Epithelial cell of proximal tubule (primary cell): ENCODE results near the gene AKTIP. TPM values are rescaled to one million over a fixed set of nuclear protein-coding genes. Genes with fewer than 3 reads are reported as not detected.

Experiments used
- DNase-seq: peaks from one replicate; pipeline ENCODE4 v3.0.0-alpha.2; 2011; ENCODE audit warnings: low read depth
- H3K4me3 ChIP-seq: 2 replicates; pipeline ENCODE4 v1.5.1; 2011; ENCODE audit warnings: low read depth, mild to moderate bottlenecking, low read length
- total RNA-seq: library from RNA; depleted of rRNA; stranded (reverse); fragments of >200 nt; gene quantifications from 2 replicates; pipeline ENCODE4 v1.2.3, GENCODE V29; 2015
- TF ChIP-seq, protein P1 (sequence below): conservative IDR thresholded peaks from 2 replicates; pipeline ENCODE4 v1.5.1; 2012; ENCODE audit warnings: low read depth, mild to moderate bottlenecking, low read length

The AKTIP gene
- total RNA-seq, 1 donor from 2014 or later: 20.5 TPM

DNA sequence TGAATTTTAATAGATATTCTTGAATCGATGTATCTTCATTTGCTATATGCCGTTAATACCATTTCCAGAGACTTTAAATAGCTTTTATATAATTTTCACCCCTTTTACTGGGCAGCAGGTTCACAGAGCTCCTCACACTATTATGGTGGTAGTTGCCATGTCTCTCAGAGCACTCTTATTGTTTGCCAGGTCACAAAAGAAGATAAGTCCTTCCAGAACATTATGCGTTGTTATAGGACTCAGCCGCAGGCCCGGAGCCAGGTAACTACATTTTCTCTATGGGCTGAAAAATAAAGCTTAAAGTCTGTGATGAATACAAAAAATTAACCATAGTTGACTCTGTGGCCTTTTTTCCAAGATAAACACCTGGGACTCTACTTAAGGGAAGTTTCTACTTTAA, 24.0 kb downstream of the AKTIP start:
- no peak overlapping the region for H3K4me3 ChIP-seq
- DNase-seq: no peak
- TF ChIP-seq, protein P1, sequence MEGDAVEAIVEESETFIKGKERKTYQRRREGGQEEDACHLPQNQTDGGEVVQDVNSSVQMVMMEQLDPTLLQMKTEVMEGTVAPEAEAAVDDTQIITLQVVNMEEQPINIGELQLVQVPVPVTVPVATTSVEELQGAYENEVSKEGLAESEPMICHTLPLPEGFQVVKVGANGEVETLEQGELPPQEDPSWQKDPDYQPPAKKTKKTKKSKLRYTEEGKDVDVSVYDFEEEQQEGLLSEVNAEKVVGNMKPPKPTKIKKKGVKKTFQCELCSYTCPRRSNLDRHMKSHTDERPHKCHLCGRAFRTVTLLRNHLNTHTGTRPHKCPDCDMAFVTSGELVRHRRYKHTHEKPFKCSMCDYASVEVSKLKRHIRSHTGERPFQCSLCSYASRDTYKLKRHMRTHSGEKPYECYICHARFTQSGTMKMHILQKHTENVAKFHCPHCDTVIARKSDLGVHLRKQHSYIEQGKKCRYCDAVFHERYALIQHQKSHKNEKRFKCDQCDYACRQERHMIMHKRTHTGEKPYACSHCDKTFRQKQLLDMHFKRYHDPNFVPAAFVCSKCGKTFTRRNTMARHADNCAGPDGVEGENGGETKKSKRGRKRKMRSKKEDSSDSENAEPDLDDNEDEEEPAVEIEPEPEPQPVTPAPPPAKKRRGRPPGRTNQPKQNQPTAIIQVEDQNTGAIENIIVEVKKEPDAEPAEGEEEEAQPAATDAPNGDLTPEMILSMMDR: no peak

DNA sequence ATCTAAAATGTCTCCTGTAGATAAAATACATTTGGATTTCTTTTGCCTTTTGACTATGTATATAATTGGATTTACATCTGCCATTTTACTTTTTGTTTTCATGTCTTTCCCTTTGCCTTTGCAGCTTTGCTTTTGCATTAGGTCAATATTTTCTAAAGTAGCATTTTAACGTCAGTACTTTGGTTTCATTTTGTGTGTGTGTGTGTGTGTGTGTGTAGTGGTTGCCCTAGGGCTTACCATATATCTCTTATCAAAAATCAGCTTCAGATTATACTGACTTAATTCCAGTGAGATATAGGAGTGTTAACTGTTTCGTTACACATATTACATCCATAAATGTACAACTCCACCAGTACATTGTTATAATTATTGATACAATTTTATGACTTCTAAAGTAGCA, 26.1 kb downstream of the AKTIP start:
- H3K4me3 ChIP-seq: no peak overlapping the region
- DNase-seq: no peak
- TF ChIP-seq, protein P1: no peak

DNA sequence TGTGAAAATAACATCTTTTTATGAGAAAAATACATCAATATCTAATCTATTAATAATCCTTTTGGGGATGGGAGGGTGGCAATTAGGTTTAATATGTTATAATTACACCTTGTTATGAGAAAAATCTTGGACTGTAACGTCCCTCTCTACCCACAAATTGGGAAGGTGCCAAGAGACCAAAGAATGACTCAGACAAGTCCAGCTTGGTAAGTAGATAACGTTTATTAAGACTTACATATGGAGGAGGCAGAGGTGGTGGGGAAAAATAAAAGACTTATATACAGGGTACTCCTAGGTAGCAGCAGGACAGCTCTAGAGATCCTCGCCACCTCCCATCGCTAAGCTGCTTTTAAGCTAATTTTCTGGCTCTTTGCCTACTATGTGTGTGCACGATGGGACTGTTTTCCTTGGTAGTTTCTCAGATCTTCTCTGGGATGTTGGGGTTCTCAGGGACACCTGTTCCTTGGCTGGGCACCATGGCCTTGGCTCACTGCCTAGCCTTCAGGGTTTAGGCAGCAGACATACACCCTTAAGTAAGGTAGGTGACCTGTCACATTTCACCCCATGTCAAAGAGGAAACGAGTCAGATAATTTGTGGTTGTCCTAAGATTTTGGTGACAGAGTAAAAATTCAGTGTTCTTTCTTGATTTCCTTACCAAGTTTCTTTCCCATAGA, 37.3 kb downstream of the AKTIP start:
- TF ChIP-seq, protein P1: no peak
- DNase-seq: peak; percentile 23
- H3K4me3 ChIP-seq: no peak overlapping the region

DNA sequence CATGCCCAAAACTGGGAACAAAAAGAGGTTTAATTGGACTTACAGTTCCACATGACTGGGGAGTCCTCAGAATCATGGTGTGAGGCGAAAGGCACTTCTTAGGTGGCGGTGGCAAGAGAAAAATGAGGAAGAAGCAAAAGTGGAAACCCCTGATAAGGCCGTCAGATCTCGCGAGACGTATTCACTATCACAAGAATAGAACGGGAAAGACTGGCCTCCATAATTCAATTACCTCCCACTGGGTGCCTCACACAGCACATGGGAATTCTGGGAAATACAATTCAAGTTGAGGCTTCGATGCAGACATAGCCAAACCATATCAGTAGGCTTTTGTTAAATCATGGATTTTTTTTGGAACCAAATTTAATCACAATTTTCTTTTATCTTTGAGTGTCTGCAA, 44.4 kb downstream of the AKTIP start:
- TF ChIP-seq, protein P1: no peak
- no peak for DNase-seq
- H3K4me3 ChIP-seq: no peak overlapping the region

DNA sequence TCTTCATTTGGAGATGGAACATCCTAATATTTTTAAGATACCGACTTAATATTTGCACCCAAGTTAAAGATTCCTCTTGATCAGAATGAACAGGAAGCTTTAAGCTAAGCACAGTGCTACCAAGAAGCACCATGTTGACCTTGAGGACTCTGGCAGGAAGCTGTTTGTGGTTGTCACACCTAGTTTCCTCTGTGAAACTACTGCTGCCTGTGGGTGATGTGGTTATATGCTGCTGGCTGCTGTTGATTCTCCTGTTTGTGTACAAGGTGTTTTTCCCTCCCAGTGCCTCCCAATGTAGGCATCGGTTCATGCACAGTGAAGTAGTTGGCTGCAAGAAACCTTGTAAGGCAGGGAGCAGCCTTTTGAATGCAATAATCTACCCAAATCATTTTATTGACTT, 45.3 kb downstream of the AKTIP start:
- no peak overlapping the region for H3K4me3 ChIP-seq
- no peak for DNase-seq
- TF ChIP-seq, protein P1: no peak

DNA sequence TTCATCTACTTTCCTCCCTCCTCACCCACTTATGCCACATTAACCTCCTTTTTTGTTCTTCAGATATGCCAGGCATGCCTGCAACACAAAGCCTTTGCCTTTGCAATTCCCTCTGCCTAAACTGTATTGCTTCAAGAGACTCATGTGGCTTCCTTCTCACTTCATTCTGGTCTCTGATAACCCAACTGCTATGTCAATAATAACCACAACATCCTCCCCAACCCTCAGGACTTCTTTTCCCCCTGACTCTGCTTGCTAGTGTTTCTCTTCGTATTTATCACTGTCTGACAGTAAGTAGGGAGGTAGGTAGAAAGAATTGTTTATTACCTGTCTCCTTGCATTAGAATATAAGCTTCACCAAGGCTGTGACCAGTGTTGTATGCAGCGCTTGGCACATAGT, 46.4 kb downstream of the AKTIP start:
- no peak for DNase-seq
- TF ChIP-seq, protein P1: no peak
- H3K4me3 ChIP-seq: no peak overlapping the region

DNA sequence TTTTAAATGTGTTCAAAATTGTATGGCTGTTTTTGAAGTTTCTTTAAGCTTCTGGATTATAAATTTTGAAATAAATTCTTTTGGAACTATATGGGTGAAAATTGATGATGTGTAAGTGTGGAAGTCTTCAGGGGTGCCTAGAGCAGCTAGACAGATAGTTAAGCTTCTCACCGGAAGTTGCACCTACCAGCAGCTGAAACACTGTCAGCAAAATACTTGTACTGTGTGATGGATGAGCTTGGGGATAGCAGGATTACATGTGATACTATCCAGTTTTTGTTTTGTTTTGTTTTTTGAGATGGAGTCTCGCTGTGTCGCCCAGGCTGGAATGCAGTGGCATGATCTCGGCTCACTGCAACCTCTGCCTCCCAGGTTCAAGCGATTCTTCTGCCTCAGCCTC, 49.1 kb downstream of the AKTIP start:
- H3K4me3 ChIP-seq: no peak overlapping the region
- TF ChIP-seq, protein P1: no peak
- no peak for DNase-seq
